Retina (tissue), 1 donor: ENCODE measurements around the gene DPP6.

Experiments used
- DNase-seq: peaks from one replicate; pipeline ENCODE4 v3.0.0-alpha.2; 2016

Gene DPP6

DNA sequence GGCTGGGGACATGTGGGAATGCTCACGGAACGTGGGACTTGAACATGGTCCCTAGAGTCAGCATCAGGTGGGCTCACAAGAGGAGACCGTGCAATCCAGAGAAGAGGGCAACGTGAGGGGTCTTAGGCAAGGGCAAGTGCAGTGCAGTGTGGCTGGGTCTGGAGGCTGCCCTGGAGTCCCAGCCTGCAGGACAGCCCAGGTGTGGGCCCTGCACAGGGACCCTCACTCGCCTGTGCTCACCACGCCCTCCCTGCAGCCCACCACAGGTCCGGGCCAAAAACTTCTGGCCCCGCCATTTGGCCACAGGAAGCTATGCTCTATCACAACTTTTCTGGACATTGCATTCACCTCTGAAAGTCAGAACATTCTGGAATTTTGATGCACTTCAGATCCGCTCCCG, 817.2 kb downstream of the DPP6 start:
- DNase-seq = no peak

DNA sequence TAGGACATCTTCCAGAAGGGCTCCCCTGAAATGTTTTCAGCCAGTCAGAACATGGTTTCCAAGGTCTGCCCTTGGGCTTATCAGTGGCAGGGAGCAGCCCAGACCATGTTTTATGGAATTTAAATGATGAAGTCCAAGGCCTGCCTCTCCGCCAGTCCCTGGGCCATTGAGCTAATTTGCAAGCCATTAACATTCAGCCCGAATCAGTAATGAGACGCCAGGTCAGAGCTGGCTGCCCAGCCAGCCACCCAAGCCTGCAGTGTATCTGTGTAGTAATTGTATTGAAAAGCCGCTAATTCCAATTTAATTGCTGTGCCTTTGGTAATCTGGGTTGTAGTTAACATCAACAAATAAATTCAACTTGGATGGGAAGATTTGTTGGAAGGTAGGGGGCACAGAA, 819.3 kb downstream of the DPP6 start:
- no peak for DNase-seq

DNA sequence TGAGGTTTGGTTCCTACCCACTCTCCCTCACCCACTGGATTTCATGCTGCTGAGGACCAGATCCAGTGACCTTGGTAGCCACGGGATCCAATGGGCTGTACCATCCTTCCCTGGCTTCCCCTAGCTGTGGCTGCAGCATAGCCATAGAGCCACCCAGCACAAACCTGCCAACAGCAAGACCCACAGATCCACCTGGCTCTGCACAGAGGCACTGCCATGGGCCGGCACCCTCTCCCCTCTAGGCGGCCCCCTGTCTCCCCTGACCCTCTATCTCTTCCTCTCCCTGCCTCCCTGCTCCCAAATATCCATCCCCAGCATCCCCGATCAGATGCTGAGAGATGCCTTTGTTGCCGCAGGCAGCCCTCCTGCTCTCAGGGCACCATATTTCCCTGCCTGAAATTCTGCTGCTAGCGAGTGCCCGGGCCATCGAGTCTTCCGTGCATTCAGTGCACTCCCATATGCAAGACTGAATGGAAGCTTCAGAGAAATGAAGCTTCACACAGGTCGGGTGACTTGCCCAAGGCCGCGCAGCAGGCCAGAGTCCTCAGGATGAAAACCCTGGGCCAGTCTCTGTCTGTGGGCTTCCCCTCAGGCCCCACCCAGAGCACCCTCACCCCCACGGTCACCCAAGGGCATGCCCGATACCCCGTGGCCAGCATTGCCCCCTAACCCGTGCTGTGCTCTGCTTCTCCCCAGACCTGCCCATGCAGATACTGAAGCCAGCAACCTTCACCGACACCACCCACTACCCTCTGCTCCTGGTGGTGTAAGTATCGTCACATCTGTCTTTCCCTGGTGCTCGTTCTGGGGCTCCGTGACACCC, 819.9 kb downstream of the DPP6 start:
- no peak for DNase-seq

DNA sequence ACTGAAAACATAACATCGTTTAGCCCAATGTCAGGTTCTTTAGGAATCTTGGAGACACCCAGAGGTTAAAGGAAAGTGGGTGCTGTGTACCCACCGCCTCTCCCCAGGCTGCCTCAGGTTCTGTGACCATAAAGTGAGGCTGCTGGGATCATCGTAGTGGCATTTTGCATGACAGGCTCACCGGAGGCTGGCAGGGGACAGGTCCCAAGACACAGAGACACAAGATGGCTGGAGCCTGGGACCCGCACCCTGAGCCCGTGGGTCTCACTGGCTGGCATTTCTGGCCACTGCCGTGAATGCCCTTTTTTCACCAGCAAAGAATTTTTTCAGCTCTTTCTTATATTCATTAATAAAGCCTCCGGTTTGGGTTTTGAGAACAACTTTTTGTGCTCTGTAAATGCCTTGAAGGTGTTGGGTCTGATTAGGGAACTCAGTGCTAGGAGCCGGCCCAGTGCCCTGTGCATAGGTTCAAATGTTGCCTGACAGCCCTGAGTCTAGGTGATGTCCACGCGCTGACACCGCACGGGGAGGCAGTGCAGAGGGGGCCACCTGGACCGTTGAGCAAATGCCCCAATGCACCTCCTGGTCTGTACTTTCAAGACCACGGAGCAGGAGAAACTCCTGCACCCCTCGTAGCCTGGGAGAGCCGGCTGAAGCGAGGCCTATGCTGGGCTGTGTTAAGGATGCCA, 820.8 kb downstream of the DPP6 start:
- DNase-seq = no peak

DNA sequence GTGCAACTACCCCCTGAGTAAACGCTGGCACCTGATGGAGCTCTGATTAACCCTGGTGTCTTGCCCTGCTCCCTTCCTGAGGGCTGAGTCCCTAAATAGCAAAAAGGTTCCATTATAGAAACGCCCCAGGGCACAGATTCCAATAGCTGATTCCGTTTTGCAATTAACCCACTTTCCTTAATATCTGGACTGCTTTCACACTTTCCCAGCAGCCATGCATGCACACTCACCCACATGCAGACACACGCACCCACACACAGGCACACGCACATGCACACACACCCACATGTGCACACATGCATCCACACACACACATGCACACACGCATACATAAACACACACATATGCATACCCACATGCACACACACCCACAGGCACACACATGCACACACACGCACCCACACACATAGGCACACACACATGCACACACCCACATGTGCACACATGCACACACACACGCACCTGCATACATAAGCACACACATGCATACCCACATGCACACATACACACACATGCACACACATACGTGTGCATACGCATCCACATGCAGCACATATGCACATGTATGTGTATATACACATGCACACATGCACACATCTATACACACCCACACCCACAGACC, 821.4 kb downstream of the DPP6 start:
- no peak for DNase-seq

DNA sequence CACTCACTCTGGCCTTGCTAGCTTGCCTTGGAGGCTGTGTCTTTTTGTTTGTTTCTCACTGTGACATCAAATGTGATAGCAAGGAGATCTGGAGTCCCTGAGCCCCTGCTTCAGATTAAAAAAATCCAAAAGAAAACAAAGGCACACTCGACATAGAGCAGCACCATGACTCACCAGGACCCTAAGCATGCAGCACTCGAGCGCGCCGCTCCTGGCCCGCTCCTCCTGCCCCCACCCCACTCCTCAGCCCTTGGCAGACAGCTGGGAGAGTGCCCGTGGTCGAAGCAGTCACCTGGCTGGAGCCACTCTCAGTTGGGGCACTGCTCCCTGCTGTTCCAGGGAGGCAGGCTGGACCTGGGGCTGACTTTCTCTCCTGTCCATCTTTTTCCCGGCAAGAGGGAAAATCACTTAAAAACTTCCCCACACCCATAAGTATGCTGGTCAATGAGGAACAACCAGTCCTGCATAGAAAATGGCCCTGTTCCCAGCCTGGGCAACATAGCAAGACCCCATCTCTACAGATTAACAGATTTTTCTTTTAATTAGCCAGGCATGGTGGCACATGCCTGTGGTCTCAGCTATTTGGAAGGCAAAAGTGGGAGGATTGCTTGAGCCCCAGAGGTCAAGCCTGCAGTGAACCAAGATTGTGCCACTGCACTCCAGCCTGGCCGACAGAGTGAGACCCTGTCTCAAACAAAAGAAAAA, 822.4 kb downstream of the DPP6 start:
- no peak for DNase-seq

DNA sequence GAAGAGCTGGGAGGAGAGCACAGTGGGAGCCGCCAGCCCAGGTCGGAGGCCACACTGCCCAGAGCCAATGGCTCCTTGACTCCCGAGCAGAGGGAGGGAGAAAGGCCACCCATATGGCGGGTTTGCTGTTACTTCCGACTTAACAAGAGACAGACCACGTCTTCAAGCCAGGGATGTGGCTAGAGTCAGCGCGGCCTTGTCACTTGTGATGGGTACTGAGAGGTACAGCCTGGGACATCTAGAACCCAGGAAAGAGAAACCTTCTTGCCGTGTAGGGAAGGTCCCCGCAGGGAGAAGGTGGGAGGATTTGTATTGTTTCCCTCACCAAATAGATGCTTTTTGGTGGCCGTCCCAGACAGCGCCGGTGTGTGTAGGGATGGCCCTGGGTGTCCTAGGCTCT, 823.1 kb downstream of the DPP6 start:
- DNase-seq = no peak

DNA sequence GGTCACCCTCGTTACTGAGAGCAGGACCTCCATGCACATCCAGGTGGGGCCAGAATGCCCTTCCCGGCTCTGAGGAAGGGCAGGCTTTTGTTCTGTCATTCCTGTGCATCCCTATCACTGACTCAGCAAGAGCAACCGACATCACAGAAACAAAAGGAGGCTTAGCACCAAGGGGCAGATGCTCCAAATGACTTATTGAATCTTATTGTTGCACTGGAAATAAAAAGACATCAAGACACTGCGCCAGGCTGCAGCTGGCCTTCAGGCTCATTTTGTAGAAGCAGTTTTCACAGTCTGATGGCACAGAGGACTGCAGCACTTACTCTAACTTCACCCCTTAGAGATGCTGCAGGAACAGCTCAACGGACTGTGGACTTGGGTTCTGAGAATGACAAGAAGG, 824.3 kb downstream of the DPP6 start:
- DNase-seq = no peak

DNA sequence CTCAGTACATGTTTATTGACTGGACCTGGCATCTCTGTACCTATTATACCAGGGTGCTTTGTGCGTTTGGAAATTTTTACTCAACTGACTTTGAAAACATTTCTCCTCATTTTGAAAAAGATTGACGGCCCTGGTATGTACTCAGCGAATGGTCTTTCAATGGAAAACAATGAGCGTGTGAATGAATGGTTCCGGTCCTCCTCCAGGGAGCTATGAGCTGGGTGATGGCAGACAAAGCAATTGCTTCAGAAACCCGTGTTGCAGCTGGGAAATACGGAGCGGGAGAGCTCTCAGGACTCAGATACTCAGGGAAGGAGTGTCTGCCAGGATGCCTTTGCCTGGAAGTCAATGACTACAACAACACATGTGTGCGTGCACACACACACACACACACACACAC, 824.8 kb downstream of the DPP6 start:
- DNase-seq = no peak

DNA sequence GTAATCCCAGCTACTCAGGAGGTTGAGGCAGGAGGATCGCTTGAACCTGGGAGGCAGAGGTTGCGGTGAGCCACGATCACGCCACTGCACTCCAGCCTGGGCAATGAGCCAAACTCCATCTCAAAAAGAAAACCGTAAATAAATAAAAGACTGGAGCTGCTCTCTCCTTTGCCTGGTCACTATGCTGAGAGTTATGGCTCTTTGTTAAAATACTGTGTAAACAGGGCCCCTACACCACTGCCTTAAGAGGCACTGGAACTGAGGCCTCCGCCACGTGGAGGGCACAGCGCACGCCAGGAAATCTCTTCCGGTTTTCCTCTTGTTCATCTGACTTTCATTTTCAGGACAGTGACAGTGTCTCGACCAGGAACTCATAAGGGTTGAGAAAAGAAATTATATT, 827.4 kb downstream of the DPP6 start:
- no peak for DNase-seq

DNA sequence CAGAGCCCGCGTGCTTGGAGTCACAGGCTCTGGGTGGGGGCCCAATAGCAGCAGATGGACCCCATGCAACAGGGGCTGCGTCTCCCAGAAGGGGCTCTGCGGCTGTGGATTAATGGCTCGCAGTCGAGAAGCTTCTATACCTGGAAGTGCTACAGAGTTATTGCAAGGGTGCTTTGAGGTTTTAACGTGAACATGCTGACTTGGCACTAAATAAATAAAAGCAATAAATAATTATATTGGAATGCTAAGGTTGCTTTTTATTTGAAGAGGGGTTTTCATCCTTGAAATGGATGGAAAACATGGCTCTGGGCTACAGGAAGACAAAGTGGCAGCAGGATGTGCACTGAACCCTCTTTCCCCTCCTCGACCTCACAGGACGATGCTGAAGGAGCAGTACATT, 828.3 kb downstream of the DPP6 start:
- no peak for DNase-seq

DNA sequence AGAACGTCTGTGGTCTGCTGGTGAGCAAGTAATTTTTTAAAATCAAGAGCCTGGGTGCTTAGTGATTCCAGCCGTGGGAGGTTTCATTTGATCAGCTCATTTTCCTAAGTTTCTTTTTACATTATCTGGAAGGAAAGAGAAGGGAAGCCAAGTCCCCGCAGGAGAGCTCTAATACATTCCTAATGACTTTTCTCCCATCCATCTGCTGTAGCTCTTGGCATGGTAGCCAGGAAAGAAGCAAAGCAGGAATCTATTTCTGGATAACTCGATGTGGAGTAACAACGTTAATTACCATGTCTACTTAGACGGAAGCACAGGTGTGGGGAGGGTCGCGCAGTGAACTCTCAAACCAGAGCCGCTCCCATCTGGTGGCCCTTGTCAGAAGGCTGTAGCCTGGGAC, 828.8 kb downstream of the DPP6 start:
- no peak for DNase-seq

DNA sequence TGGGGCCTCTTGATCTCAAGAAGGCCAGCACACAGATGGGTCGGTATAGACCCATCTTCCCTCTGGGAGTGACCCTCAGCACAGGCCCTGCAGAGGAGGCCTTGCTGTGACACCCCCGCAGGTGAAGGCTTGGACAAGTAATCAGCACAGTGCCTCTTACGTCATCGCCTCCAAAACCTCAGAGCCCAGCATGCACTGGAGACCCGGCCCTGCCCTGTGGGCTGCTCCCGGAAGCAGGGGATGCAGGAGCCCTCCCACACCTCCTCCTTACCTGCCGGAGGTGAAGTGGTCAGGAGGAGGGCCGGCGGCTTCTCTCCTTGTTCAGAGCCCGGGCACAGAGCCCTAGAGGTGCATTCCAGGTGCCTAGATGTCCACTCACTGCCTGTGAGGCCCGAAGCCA, 829.3 kb downstream of the DPP6 start:
- DNase-seq = no peak

DNA sequence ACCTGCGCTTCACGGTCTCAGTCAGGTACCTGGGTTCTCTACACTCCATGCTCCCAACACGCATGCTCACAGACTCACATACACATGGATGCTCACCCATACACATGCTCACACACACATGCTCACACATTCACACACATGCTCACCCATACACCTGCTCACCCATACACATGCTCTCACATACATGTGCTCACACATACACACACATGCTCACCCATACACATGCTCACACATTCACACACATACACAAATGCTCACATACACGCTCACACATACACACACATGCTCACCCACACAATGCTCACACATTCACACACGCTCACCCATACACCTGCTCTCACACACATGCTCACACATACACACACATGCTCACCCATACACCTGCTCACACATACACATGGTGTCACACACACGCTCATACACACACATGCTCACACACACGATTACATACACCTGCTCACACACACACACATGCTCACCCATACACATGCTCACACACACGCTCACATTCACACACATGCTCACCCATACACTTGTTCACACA, 830.8 kb downstream of the DPP6 start:
- DNase-seq = no peak

DNA sequence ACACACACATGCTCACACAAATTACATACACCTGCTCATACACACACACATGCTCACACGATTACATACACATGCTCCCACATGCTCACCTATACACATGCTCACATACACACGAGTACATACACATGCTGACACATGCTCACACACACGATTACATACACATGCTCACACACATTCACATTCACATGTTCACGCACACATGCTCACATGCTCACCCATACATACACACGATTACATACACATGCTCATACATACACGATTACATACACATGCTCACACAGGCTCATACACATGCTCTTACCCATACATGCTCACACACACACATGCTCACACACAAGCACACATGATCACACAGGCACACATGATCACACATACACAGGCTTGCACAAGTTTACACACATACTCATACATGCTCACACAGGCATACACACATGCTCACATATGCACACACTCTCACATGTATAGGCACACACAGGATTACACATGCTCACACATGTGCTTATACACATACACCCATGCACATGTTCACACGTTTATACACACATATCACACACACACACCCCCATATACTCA, 832.2 kb downstream of the DPP6 start:
- no peak for DNase-seq

DNA sequence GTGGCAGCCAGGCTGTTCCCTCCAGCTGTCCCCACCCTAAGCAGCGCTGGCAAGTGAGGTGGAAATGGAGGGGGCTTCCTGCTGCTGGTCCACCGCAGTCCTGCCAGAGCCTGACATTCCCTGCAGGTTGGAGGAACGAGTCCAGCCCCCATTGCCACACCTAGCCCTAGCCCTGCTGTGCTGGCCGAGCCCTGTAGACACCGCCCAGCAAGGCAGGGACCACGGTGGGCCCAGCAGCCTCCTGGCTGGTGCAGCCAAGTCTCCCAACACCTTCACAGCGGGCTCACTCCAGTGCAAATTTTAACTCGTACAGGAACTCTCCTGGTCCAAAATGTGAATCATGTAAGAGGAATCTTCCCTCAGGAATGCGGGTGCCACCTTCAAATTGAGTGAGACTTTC, 834.4 kb downstream of the DPP6 start:
- DNase-seq = no peak

DNA sequence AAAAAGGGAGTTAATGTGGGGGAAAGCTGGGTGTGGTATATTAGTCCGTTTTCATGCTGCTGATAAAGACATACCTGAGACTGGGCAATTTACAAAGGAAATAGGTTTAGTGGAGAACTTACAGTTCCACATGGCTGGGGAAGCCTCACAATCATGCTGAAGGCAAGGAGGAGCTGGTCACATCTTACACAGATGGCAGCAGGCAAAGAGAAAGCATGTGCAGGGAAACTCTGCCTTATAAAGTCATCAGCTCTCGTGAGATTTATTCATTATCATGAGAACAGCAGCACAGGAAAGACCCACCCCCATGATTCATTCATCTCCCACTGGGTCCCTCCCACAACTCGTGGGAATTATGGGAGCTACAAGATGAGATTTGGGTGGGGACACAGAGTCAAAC, 836.5 kb downstream of the DPP6 start:
- DNase-seq = no peak

DNA sequence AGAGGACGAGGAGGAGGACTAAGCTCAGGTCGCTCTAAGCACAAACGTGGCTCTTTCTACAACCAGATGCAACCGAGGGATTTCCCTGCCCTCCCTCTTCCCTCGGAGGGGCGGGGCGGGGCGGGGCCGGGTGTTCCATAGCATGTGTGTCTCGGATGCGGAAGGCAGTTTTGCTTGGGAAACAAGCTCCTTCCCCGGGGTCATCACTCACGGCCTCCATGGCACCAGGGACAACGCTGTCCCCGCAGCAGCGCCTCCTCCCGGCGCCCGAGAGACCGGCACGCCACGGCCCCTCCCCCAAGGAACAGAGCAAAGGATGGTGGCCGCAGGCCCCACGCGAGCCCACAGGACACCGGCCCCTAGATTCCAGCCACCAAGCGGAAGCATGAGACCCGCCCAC, 840.3 kb downstream of the DPP6 start:
- no peak for DNase-seq

DNA sequence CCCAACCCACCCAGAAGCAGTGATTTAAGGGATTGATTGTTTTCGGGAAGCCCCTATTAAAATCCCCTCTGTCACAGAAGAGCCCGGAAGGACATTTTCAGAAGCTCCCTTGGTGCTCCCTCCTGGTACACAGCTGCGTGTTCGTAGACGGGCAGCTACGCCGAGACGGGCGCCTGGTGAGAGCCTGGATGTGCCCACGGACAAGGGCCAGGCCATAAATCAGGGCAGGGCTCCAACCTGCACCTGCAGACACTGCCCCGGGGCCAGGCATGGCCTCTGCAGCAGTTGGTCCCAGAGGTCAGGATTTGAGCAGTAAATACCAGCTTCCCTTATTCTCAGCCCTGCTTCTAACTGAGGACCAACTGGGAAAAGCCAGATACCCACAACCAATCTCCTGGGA, 843.9 kb downstream of the DPP6 start:
- no peak for DNase-seq

DNA sequence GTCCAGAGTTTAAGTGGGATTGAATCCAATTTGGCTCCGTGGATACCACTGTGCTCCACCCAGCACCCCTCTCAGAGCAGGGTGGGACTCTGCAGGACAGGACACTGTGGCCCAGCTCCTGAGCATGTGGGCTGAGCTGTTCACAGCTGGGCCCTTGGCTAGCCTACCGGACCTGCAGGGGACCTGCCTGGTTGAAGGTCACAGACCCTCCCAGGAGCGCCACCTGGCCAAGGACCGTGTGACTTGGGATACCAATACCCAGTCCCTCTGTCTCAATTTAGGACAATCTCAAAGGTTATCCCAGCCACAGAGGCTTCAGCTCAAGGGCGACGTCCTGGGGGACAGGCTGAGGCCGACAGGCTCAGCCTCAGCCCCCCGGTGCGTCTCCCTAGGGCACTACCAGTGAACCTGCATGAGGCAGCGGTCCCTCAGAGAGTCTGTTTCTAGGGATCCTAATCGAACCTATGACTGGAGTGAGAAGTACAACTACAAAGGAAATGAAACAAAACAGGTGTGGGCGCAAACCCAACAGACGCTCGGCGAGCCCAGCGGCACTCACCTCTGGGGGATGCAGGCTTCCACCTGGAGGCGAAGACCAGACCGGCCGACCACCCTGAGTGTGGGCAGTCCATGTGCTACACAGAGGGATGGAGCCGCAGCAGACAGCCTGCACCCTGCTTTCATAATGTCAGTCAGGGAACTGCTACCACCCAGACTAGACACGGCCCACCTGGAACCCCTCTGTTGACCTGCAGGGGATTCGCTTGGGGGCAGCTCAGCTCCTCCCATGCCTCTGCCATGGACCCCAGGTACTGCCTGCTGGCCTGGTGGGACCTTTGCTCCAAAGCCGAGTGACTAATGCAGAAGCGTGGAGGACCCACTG, 847.0 kb downstream of the DPP6 start:
- no peak for DNase-seq

DNA sequence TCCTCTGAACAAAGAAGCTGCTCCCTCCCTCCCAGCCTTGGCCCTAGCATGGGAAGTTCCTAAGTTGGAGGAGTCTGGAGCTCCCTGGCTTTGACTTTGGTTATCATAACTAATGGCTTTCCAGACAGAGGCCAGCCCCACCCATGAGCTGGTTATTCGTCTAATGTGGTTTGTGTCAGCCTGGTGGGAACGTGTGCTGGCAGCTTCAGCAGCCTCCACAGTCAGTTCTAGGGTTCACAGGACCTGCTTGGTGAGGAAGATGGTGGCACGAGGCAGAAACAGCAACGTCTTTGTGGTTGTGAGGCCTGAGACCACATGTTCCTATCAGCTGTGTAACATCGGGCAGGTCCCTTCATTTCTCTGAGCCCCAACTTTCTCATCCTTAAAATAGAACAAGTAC, 847.7 kb downstream of the DPP6 start:
- DNase-seq = no peak

DNA sequence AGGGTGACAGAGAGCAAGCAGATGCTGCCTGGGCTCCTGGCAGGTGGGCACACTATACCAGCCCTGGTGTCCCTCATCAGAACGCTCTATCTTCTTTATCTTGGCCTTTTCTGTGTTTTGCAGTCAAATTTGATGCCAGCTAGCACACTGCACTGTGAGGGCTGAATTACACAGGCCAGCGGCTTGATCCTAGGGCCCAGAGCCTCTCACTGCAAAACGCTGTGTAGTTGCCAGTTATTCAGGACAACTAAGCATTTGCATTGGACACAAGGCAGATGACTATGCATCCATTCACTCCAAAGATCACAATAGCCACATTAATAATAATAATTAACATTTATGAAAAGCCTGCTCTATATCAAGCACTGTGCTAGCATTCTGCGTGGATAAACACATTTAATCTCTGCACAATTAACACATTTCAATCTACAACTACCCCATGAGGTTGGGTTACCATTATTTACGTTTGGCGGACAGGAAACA, 850.4 kb downstream of the DPP6 start:
- peak; percentile 37 for DNase-seq
